A549 (cell line): ENCODE data around the gene IFNA8. TPM values are rescaled to one million over a fixed set of nuclear protein-coding genes. Genes with fewer than 3 reads are reported as not detected.
A peak's percentile ranks its signal among the peaks of the same experiment; 100 is the strongest.
"Not testable (repeated sequence)": the region's sequence is repeated elsewhere in the genome, so short reads cannot be mapped to it uniquely, and the experiment has no call there.

Experiments used
- ATAC-seq, 2 experiments: fragments of 200-7000 bp in 1 of 2; fragments of >200 bp in 1 of 2; cut with Nextera tagmentation in 1 of 2; cut with Tn5 transposase in 1 of 2; 3 replicates each; pipeline versions ENCODE4 v1.8.0 to v1.9.1; 2018 to 2020; ENCODE audit warnings: mild to moderate bottlenecking in 1 of 2, moderate library complexity in 1 of 2
- CTCF ChIA-PET: fragments of 300-600 bp; sonication (Branson Sonifier 250); formaldehyde crosslinking; extraction: SDS; loops from one replicate; lab custom pipeline; 2021; ENCODE audit warnings: antibody characterized with exemption, inconsistent platforms; lab: Yijun Ruan, JAX
- POLR2A ChIA-PET: fragments of 350-600 bp; formaldehyde crosslinking; extraction: SDS; loops from one replicate; lab custom pipeline; 2021; ENCODE audit warnings: antibody characterized with exemption, inconsistent platforms; lab: Yijun Ruan, JAX
- DNase-seq, 2 experiments: peaks; one replicate each; pipeline versions ENCODE4 v3.0.0 to v3.0.0-alpha.2; 2011 to 2016; ENCODE audit warnings: low read depth in 1 of 2, low spot score in 1 of 2
- FAIRE-seq: peaks from 2 replicates; lab custom pipeline; 2011; peaks lifted over from hg19 to GRCh38; lab: Jason Lieb, UNC
- H3K27ac ChIP-seq, 2 experiments: fragments of >200 bp; sonication (Bioruptor Twin); formaldehyde crosslinking; 3 replicates each; pipeline ENCODE4 v1.5.1; 2016 to 2017
- H3K4me1 ChIP-seq: fragments of >200 bp; sonication (Bioruptor Twin); formaldehyde crosslinking; 3 replicates; pipeline ENCODE4 v1.6.1; 2016
- H3K4me2 ChIP-seq: fragments of >200 bp; sonication (Bioruptor Twin); formaldehyde crosslinking; 3 replicates; pipeline ENCODE4 v1.6.1; 2016
- H3K4me3 ChIP-seq: fragments of >200 bp; sonication (Bioruptor Twin); formaldehyde crosslinking; 3 replicates; pipeline ENCODE4 v1.5.1; 2016
- H3K9me3 ChIP-seq: fragments of >200 bp; sonication (Bioruptor Twin); formaldehyde crosslinking; 3 replicates; pipeline ENCODE4 v1.6.1; 2016
- ATOH8 ChIP-seq: fragments of 250-450 bp; sonication (Bioruptor Pico); IDR thresholded peaks from 2 replicates; pipeline ENCODE4 v1.5.0; 2020; ENCODE audit warnings: low read depth, mild to moderate bottlenecking, moderate library complexity
- BCL3 ChIP-seq: fragments of >200 bp; sonication (Bioruptor Twin); formaldehyde crosslinking; IDR thresholded peaks from 3 replicates; pipeline ENCODE4 v1.6.1; 2016
- BHLHE40 ChIP-seq: IDR thresholded peaks from 2 replicates; pipeline ENCODE4 v1.6.1; 2012; ENCODE audit warnings: low read depth, low read length, inconsistent platforms
- E2F6 ChIP-seq: IDR thresholded peaks from 2 replicates; pipeline ENCODE4 v1.6.1; 2012; ENCODE audit warnings: low read depth, borderline replicate concordance
- HOXB13 ChIP-seq: fragments of 250-450 bp; sonication (Bioruptor Pico); IDR thresholded peaks from 2 replicates; pipeline ENCODE4 v1.5.0; 2020; ENCODE audit warnings: low read depth, mild to moderate bottlenecking, moderate library complexity
- HOXB5 ChIP-seq: fragments of 250-450 bp; sonication (Bioruptor Pico); IDR thresholded peaks from 2 replicates; pipeline ENCODE4 v1.5.0; 2020; ENCODE audit warnings: mild to moderate bottlenecking, moderate library complexity
- MAFK ChIP-seq: fragments of 450-650 bp; IDR thresholded peaks from 2 replicates; pipeline ENCODE4 v1.6.1; 2014; ENCODE audit not compliant: partially characterized antibody
- NFE2L2 ChIP-seq: fragments of 150-350 bp; conservative IDR thresholded peaks from 2 replicates; pipeline ENCODE4 v1.6.1; 2014; ENCODE audit warnings: low read length
- PHF8 ChIP-seq: fragments of 200-600 bp; sonication (generic); IDR thresholded peaks from 2 replicates; pipeline ENCODE4 v1.6.1; 2016; ENCODE audit warnings: low read depth, mild to moderate bottlenecking, antibody characterized with exemption, moderate library complexity, borderline replicate concordance
- RCOR1 ChIP-seq: fragments of 150-350 bp; IDR thresholded peaks from 2 replicates; pipeline ENCODE4 v1.6.1; 2014; ENCODE audit warnings: antibody characterized with exemption, low read length, low read depth
- REST ChIP-seq: fragments of 200-600 bp; sonication (generic); IDR thresholded peaks from 2 replicates; pipeline ENCODE4 v1.6.1; 2016; ENCODE audit warnings: antibody characterized with exemption, mild to moderate bottlenecking, moderate library complexity
- RNF2 ChIP-seq: fragments of 200-600 bp; sonication (generic); IDR thresholded peaks from 2 replicates; pipeline ENCODE4 v1.6.1; 2016; ENCODE audit warnings: low read depth, mild to moderate bottlenecking, antibody characterized with exemption, moderate library complexity, borderline replicate concordance
- TP53 ChIP-seq: fragments of 250-450 bp; sonication (Bioruptor Pico); IDR thresholded peaks from 2 replicates; pipeline ENCODE4 v1.5.0; 2021; ENCODE audit warnings: mild to moderate bottlenecking, moderate library complexity
- USF2 ChIP-seq: fragments of 450-650 bp; IDR thresholded peaks from 2 replicates; pipeline ENCODE4 v1.6.1; 2014; ENCODE audit warnings: antibody characterized with exemption
- ZC3H11A ChIP-seq: fragments of 450-650 bp; IDR thresholded peaks from 2 replicates; pipeline ENCODE4 v1.6.1; 2014; ENCODE audit warnings: antibody characterized with exemption, mild to moderate bottlenecking
- WGBS: methylation state at CpG from one replicate; pipeline ENCODE4 v1.1.6; 2017; ENCODE audit errors: missing lambda C conversion rate; 5-methylcytosine and 5-hydroxymethylcytosine counted together
- polyA plus RNA-seq, 4 experiments: library from polyadenylated mRNA; depleted of rRNA in 3 of 4; stranded (reverse); fragments of >200 nt; fragmentation: RNase III in 1 of 4; extraction: RNeasy Plus Mini Kit Qiagen cat#74134 plus additional on column Dnase treatment in 1 of 4; gene quantifications; 2 replicates in 3 of 4; 3 replicates in 1 of 4; pipeline ENCODE4 v1.2.3, GENCODE V29; 2011 to 2017

Gene IFNA8
- polyA plus RNA-seq, 2 of the 4 experiments (the other 2 are of a cell fraction): not detected

- TF ChIP-seq HOXB5 (CRISPR knock-in tag): no peak
- no peak for TF ChIP-seq USF2
- no peak for TF ChIP-seq RNF2
- no peak for TF ChIP-seq HOXB13 (CRISPR knock-in tag)
- no peak for TF ChIP-seq BCL3
- no peak for TF ChIP-seq PHF8
- no peak for TF ChIP-seq RCOR1
- no peak for TF ChIP-seq BHLHE40
- TF ChIP-seq, all 56 proteins: peak for 0
Observed at GRCh38 chr9:21362287-21362686, 46.6 kb upstream of the IFNA8 start (continued).

- DNase-seq, H3K9me3 ChIP-seq, H3K27ac ChIP-seq, ATAC-seq, POLR2A ChIA-PET, H3K4me2 ChIP-seq, H3K4me3 ChIP-seq, H3K4me1 ChIP-seq: not testable (repeated sequence)
- WGBS: 64% methylated on average over 1 of the region's 2 CpGs
- CTCF ChIA-PET: interaction anchor here (1.3 kb wide), 1 partner anchor 29 kb away, joined by 3 read pairs; no protein-coding TSS in a partner anchor
- peak; percentile 98 for FAIRE-seq
Observed at GRCh38 chr9:21367169-21367568, 41.7 kb upstream of the IFNA8 start.

GRCh38 chr9:21367957-21368356, 41.0 kb upstream of the IFNA8 start, which contains the start of gene IFNA13:
Gene IFNA13, minus strand, starts transcription at chr9:21368057. Its CDS starts 47 bp downstream, at chr9:21368010.
- Histone ChIP-seq H3K4me2 (no peak within 1 kb of the TSS), H3K27ac (no peak within 1 kb of the TSS), H3K4me1 (no peaks in the 10 kb centered on the region), H3K4me3 (no peak within 1 kb of the TSS), H3K9me3 (no peaks in the 10 kb centered on the region)
- ChIA-PET CTCF (interaction anchor here (1.3 kb wide), 1 partner anchor 28 kb away, joined by 3 read pairs; no protein-coding TSS in a partner anchor), POLR2A (no interaction called here)
- FAIRE-seq (no peak), DNase-seq (no peak), ATAC-seq (no peak)
- WGBS: 27% methylated on average over 3 of the region's 3 CpGs
- no peak for TF ChIP-seq NFE2L2

- WGBS: 7% methylated on average over 4 of the region's 4 CpGs
- H3K4me2 ChIP-seq, FAIRE-seq, POLR2A ChIA-PET, H3K4me3 ChIP-seq, H3K4me1 ChIP-seq, H3K9me3 ChIP-seq, H3K27ac ChIP-seq, DNase-seq: not testable (repeated sequence)
- CTCF ChIA-PET: interaction anchor here (0.9 to 1.1 kb wide), 2 partner anchors 25 to 100 kb away, joined by 3 read pairs; no protein-coding TSS in a partner anchor
- ATAC-seq: peak; percentile 63 to 64; a peak in 3 of 6 replicates
Observed at GRCh38 chr9:21371467-21371866, 37.5 kb upstream of the IFNA8 start.

- WGBS: 23% methylated on average over 5 of the region's 5 CpGs
- no peak for FAIRE-seq
- Histone ChIP-seq H3K4me1 (peaks cover 7% of the 10 kb centered on the region; the same call in 1 of the 3 replicates), H3K27ac (no peak overlapping the region), H3K9me3 (no peaks in the 10 kb centered on the region), H3K4me3 (no peak overlapping the region), H3K4me2 (peak overlapping the region; percentile 22; the same call in 2 of the 3 replicates)
- peak; percentile 62 to 68 for ATAC-seq
- POLR2A ChIA-PET: no interaction called here
- CTCF ChIA-PET: interaction anchor here (1.5 to 2.3 kb wide), 2 partner anchors 10 to 14 kb away, joined by 7 to 9 read pairs; no protein-coding TSS in a partner anchor
- DNase-seq: peak in 1 of 2 experiments; percentile 46
- TF ChIP-seq TP53 (CRISPR knock-in tag) (no peak), E2F6 (no peak), ZC3H11A (no peak), MAFK (no peak), ATOH8 (CRISPR knock-in tag) (no peak), RCOR1 (no peak), REST (no peak)
Observed at GRCh38 chr9:21381448-21382339, 27.2 kb upstream of the IFNA8 start.
